Activated B cell treated with CpG ODN at 0.5 μM for 24 hours (primary cell): ENCODE measurements around the gene PLXNA4. TPM values are rescaled to one million over a fixed set of nuclear protein-coding genes. Genes with fewer than 3 reads are reported as not detected.

Experiments used
- ATAC-seq: fragments of 200-7000 bp; cut with Tn5 transposase; one replicate; pipeline ENCODE4 v1.10.0; 2021; ENCODE audit warnings: low read depth, mild to moderate bottlenecking, moderate library complexity
- CTCF ChIA-PET: fragments of 350-600 bp; sonication (Branson Sonifier 250); formaldehyde crosslinking; loops from one replicate; lab custom pipeline; 2021; ENCODE audit warnings: antibody characterized with exemption; lab: Charles Lee
- POLR2A ChIA-PET: fragments of 350-600 bp; sonication (Branson Sonifier 250); formaldehyde crosslinking; loops from one replicate; lab custom pipeline; 2021; ENCODE audit warnings: antibody characterized with exemption; lab: Charles Lee
- DNase-seq: peaks from one replicate; pipeline ENCODE4 v3.0.0; 2022
- H3K27ac Mint-ChIP-seq: one replicate; pipeline ENCODE4 v1.8.0; 2020; ENCODE audit warnings: mixed read lengths
- H3K27me3 Mint-ChIP-seq: one replicate; pipeline ENCODE4 v1.8.0; 2021; ENCODE audit warnings: mixed read lengths
- H3K36me3 Mint-ChIP-seq: one replicate; pipeline ENCODE4 v1.8.0; 2021; ENCODE audit warnings: low read depth, mixed read lengths
- H3K4me1 Mint-ChIP-seq: one replicate; pipeline ENCODE4 v1.8.0; 2021; ENCODE audit warnings: mixed read lengths
- H3K4me3 Mint-ChIP-seq: one replicate; pipeline ENCODE4 v1.8.0; 2020; ENCODE audit warnings: mild to moderate bottlenecking, mixed read lengths
- H3K9me3 Mint-ChIP-seq: one replicate; pipeline ENCODE4 v1.8.0; 2020; ENCODE audit warnings: mixed read lengths
- CTCF ChIP-seq: fragments of 200-600 bp; IDR thresholded peaks from one replicate; pipeline ENCODE4 v1.8.0; 2022; ENCODE audit warnings: antibody characterized with exemption, mild to moderate bottlenecking
- intact Hi-C: fragments of 100-400 bp; cut with micrococcal nuclease; formaldehyde crosslinking; loops from one replicate; pipeline ENCODE4 v1.15.1; 2024
- total RNA-seq: library from RNA; stranded (reverse); gene quantifications from 2 replicates; pipeline ENCODE4 v1.2.3, GENCODE V29; 2022

PLXNA4 gene
- total RNA-seq, 1 donor from 2014 or later, result not detected

DNA sequence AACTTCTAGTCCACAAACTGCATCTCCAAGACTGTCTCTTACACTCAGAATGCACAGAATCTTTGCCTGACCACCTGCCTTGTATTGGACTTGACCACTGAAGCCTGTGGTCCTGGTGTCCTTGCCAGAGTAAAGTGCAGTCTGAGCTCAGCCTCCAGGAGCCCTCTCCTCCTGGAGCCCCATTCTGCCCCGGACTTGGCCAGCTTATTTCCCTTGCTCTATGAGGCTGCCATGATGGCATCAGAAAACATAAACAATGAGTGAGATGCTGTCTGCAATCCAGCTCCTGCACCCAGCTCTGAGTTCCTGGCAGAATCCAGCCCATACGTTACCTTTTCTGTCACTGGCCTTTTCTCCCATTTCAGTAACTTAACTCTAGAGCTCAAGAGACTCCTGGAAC, 494.6 kb downstream of the PLXNA4 start:
- ChIA-PET POLR2A (no interaction called here), CTCF (no interaction called here)
- H3K27me3 Mint-ChIP-seq, result peaks cover 10% of the 10 kb centered on the region
- no peaks in the 10 kb centered on the region for H3K4me1 Mint-ChIP-seq
- intact Hi-C loops, result no loop called here
- no peak overlapping the region for H3K4me3 Mint-ChIP-seq
- no peaks in the 10 kb centered on the region for H3K36me3 Mint-ChIP-seq
- H3K9me3 Mint-ChIP-seq, result no peaks in the 10 kb centered on the region
- no peak for TF ChIP-seq CTCF
- DNase-seq (no peak), ATAC-seq (no peak)
- no peak overlapping the region for H3K27ac Mint-ChIP-seq

- TF ChIP-seq CTCF, result no peak
- Mint-ChIP-seq H3K36me3 (no peaks in the 10 kb centered on the region), H3K4me3 (no peak overlapping the region), H3K4me1 (no peaks in the 10 kb centered on the region), H3K27ac (no peak overlapping the region), H3K27me3 (peaks cover 12% of the 10 kb centered on the region), H3K9me3 (no peaks in the 10 kb centered on the region)
- no peak for DNase-seq
- ATAC-seq, result no peak
- CTCF ChIA-PET, result no interaction called here
- POLR2A ChIA-PET, result no interaction called here
- intact Hi-C loops, result no loop called here
Measured at GRCh38 chr7:132080967-132081668, 495.2 kb downstream of the PLXNA4 start.

GRCh38 chr7:132080467-132080866, 495.8 kb downstream of the PLXNA4 start:
- POLR2A ChIA-PET, result no interaction called here

DNA sequence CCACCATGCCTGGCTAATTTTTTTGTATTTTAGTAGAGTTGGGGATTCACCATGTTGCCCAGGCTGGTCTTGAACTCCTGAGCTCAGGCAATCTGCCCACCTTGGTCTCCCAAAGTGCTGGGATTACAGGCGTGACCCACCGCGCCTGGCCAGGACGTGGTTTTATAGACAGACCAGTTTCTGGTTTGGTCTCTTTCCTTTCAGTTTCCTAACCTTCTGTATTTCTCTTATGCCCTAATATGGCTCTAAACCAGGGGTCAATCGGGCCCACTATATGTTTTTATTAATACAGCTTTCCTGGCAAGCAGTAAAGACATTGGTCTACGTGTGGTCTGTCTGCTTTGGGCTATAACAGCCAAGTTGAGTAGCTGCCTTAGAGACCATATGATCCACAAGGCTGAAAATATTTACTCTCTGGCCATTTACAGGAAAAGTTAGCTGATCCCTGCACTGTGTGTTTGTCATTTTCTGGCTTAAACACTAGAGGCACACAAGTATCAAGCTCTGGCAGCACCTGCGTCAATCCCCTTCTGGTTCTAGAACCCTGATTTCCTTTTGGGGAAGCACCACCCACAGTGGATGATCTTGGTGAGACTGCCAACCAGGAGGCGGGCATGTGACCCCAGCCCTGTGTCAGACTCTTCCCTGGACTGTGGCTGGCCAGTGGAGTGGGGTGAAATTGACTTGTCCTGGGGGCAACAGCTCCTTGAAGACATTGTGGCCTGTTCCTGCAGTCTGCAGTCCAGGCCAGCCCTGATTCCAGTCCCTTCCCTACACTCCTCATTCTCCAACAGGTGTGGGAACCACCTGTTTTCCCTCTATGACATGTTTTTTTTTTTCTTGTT, 497.2 kb downstream of the PLXNA4 start:
- no peak for TF ChIP-seq CTCF
- Mint-ChIP-seq H3K36me3 (no peaks in the 10 kb centered on the region), H3K27ac (no peak overlapping the region), H3K4me3 (no peak overlapping the region), H3K27me3 (peaks cover 12% of the 10 kb centered on the region), H3K4me1 (no peaks in the 10 kb centered on the region), H3K9me3 (no peaks in the 10 kb centered on the region)
- DNase-seq, result no peak
- intact Hi-C loops, result no loop called here
- POLR2A ChIA-PET, result no interaction called here
- no peak for ATAC-seq
- CTCF ChIA-PET, result no interaction called here

More at GRCh38 chr7:132080467-132080866, 495.8 kb downstream of the PLXNA4 start:
- Mint-ChIP-seq H3K9me3 (no peaks in the 10 kb centered on the region), H3K36me3 (no peaks in the 10 kb centered on the region), H3K4me3 (no peak overlapping the region), H3K4me1 (no peaks in the 10 kb centered on the region), H3K27ac (no peak overlapping the region), H3K27me3 (peaks cover 12% of the 10 kb centered on the region)
- DNase-seq, result no peak
- intact Hi-C loops, result no loop called here
- TF ChIP-seq CTCF, result no peak
- no peak for ATAC-seq
- CTCF ChIA-PET, result no interaction called here

DNA sequence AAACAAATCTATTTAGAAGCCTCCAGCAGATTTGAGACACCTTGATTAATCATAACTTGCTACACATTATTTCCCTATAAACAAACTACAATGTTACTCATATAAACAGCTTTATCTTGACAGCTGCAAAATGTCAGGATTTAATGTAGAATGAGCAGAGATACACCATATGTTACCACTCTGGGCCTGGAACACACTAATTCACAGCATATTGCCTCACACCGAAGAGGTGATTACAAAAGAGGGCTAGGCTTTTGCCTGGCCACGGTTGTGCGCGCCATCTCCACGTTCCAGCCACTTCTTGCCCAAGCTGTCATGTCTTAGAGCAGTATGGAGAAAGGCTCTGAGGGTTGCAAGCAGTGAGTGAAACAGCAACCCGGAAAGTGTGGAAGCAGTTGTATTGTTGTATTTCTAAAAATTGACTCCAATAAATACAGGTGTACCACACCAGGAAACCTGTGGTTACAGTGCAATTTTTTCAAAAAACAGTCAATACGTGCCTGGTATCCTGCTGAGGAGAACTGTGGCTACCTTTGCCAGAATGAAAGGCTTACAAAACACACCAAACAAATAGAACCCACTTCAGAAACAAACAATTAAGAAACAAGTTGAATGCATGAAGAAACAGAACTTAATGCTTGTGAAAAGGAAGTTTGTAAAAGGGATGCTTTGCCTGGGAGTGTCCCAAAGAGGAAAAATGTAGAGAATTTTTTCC, 498.1 kb downstream of the PLXNA4 start:
- POLR2A ChIA-PET, result no interaction called here
- CTCF ChIA-PET, result no interaction called here
- no peaks in the 10 kb centered on the region for H3K4me1 Mint-ChIP-seq
- no peak for TF ChIP-seq CTCF
- no peak overlapping the region for H3K4me3 Mint-ChIP-seq
- H3K27ac Mint-ChIP-seq, result no peak overlapping the region
- ATAC-seq (no peak), DNase-seq (no peak)
- no peaks in the 10 kb centered on the region for H3K36me3 Mint-ChIP-seq
- no peaks in the 10 kb centered on the region for H3K9me3 Mint-ChIP-seq
- intact Hi-C loops, result no loop called here
- peaks cover 8% of the 10 kb centered on the region for H3K27me3 Mint-ChIP-seq
